GM04503 (cell line): ENCODE results near the gene GNPDA2.

Experiments
- DNase-seq: peaks from one replicate; pipeline ENCODE4 v3.0.0-alpha.2; 2012; ENCODE audit warnings: low read depth

GNPDA2 gene

DNA sequence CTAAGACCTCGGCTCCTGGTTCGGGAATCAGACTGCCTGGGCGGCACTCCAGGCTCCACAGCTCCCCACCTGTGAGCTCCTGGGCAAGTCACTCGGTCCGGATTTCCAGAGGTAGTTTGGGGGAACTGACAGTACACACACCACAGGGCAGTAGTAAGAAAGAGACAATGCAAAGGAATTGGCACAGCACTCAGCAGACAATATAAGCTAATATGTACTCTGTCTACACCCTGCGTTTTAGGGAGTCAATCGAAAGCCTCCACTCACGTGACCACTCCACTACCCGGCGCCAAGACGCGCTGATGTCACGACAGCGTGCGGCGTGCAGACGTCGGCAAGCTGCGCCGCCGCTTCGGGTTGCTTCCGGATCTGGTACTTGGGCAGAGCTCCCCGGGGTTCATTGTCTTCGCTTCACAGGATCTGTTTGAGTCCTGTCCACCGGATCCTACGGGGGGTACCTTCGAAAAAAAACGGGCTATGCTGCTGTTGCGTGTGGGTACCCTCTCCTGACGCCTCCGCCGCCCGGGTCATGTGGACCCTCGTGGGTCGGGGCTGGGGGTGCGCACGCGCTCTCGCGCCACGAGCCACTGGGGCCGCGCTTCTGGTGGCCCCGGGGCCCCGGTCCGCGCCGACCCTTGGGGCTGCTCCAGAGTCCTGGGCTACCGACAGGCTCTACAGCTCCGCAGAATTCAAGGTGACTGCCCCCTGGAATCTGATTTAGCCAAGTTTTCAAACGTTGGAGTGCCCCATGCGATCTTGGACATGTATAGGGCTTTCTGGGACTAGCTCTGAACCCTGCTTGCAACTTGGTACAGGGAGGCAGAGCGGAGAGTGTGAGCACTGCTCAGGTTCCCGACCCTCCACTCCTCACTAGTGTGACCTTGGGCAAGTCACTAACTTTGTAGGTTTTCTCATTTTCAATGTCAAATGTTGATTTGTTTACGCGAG lies 48.0 kb downstream of the GNPDA2 start, which contains the start of gene GUF1:
Gene GUF1, plus strand, starts transcription at position 327 of the 948 bp plus-strand sequence. Its CDS starts 203 bp downstream, at position 530.
- DNase-seq = peak; percentile 50

DNA sequence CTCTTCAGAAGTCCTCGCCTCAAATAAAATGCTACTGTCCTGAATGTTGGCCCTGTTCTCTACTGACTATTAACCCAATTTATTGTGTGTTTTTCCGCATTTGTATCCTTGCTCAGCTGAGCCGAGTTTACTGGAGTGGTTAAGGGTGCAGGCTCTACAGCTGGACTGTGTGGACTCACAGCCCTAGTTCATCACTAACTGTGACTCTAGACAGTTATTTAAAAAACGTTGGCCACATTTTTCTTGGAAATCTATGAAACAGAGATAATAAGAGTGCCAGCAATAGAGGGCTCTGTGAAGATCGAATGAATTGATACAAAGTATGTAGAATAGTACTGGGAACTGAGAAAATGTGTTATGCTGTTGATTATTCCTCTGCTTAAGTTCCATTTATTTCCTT lies 51.0 kb downstream of the GNPDA2 start:
- no peak for DNase-seq

DNA sequence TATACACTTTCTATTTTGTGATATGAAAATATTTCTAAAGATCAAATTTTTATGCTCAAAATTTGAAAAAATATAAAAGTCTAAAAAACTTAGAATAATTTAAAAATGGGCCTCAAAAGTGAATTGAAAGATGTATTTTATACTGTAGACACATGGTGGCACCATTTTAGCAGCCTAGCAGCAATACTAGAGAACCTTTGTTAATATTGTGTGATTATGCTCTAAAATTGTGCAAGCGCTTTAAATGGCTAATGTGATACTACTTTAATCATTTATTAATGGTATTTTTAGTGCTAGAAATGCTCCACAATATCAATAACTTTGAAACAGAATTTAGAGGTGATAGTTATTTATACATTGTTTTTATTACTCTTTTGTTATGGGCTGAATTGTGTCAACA lies 51.9 kb downstream of the GNPDA2 start:
- no peak for DNase-seq

DNA sequence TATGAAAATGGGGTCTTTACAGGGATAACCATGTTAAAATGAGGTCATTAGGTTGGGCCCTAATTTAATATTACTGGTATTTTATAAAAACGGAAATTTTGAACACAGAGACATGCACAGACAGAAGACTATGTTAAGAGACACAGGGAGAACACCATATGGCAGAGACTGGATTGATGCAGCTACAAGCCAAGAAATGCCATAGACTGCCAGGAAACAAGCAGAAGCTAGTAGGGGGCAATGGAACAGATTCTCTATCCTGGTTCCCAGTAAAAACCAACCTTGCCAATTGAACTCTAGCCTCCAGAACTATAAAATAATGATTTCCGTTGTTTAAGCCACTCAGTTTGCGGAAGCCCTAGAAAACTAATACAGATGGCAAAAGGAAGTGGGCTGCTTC lies 54.7 kb downstream of the GNPDA2 start:
- DNase-seq = no peak

DNA sequence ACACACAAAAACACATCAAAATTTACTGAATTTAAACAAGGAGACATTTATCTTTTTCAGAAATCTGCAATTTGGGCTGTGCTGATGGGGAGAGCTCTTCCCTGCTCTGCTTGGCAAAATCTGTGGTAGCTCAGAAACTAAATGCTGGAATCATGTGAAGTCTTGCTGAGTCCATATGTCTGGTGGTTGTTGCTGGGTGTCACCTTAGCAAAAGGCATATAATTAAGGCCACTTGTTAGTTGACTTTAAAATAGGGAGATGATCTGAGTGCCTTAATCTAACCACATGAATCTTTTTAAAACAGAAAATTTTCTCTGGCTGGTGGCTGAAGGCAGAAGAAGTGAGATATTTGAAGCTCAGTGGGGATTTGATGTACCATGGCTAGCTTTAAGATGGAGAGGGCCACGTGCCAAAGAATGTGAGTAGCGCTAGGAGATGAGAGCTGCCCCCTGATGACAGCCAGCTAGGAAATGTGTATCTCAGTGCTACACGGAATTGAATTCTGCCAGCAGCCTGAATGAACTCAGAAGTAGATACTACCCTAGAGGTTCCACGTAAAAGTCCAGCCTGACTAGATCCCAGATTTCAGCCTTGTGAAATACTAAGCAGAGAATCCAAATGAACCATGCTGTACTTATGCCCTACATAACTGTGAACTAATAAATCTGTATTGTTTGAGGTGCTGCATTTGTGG lies 55.7 kb downstream of the GNPDA2 start:
- no peak for DNase-seq

DNA sequence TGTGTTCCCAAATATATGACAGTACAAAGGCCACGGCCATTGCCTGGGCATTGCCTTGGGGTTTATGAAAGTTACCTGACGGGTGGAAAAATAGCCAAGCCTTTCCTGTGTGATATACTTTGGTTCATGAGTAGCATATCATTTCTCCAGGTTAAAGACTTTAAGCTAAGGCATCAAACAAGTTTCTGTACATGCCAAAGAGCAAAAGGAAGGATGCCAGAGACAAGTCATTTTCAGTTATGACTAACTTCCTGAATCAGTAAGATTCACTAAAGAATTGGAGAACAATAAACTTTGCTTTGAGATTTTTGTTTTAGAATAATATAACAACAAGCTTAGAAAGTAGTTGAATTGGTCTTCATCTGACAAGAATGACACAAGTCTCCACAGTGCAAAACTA lies 57.8 kb downstream of the GNPDA2 start:
- no peak for DNase-seq

DNA sequence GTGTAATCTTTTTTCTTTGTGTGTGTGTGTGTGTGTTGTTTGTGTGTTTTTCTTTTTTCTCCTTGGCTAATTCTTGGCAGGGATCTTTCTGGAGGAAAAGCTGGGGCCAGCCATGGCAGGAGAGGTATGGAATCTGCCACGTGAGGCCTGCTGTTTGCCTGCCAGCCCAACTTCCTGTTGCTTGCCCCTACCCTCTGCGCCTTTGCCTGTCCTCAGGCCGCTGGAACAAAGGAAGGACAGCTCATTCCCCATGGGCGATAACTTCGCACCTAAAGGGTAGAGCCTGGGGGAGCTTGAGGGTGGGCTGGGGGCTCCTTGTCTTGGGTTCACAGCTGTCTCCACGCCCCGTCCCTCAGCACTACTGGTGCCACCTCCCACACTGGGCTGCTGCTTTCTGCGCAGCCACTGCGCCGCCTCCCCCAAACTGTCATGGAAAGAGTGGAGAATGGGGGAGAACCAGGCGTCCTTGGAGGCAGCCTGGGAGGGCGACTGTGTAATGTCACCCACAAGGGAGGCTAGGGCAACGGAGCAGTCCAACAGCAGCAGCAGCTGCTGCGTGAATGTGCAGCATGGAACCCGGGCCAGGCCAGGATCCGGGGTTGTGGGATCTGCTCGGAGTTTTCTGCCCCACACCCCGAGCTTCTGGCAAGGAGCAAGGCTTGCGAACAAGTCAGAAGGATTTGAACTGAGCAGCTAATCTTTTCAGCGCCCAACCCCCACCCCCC lies 62.7 kb downstream of the GNPDA2 start:
- no peak for DNase-seq

DNA sequence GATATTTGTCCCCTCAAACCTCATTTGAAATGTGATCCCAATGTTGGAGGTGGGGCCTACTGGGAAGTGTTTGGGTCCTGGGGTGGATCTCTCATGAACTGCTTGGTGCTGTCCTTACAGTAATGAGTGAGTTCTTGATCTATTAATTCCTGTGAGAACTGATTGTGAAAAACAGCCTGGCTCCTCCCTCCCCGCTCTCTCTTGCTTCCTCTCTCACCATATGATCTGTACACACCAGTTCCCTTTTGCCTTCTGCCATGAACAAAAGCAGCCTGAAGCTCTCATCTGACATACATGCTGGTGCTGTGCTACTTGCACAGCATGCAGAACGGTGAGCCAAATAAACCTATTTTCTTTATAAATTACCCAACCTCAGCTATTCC lies 63.7 kb downstream of the GNPDA2 start:
- DNase-seq = no peak

DNA sequence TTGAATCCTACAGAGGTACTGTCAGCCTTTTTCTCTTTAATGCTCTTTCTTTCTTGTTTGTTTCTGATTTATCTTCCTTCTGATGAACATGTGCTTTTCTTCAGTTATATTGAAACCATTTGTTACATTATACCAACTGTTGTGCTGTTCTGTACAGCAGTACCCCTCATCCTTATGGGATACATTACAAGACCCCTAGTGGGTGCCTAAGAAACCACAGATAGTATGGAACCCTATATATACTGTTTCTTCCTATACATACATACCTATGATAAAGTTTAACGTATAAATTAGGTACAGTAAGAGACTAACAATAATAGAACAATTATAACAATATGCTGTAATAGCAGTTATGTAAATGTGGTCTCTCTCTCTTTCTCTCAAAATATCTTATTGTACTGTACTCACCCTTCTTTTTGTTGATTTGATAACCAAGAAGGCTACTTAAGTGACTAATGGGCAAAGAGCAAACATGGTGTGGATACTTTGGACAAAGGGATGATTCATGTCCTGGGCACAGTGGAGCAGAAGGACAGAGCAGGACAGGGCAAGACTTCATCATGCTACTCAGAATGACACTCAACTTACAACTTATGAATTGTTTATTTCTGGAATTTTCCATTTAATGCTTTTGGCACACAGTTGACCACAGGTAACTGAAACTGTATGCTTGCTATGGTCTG lies 64.3 kb downstream of the GNPDA2 start:
- DNase-seq = no peak

DNA sequence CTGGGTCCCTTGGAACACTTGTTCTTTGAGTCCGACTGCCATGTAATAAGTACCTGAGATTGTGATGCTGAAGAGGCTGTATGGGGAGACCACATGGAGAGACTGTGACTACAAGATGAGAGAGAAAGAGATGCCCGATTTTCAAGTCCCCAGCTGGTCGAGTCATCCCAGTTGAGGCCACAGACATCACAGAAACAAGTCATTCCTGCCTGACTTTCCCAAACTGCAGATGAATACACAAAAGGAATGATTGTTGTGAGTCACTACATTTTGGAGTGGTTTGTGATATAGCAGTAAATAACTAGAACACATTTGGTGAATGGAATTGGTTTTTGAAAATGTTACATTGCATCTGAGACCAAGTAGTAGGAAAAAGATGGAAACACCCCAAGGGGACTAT lies 66.0 kb downstream of the GNPDA2 start:
- no peak for DNase-seq

DNA sequence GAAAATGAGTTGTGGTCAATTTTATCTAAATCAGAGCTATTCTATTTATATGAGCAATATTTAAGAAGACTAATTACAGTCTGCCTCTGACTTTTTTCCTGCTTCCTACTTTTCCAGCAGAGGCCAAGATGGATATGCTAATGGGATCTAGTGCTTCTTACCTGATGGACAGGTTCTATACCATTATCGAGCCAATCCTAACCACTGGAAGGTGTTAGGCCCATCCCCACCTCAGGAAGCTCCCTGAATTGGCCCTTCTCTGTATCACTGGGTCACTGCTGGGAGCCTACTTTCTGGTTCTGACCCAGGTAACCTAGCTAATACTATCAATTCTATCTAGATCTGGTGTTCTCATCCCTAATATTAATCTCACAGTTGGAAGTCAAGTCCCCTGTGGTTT lies 74.4 kb downstream of the GNPDA2 start:
- DNase-seq = no peak
